Large intestine (tissue), 3 donors: ENCODE data around the gene KANSL3. TPM values are rescaled to one million over a fixed set of nuclear protein-coding genes. Genes with fewer than 3 reads are reported as not detected.
A peak's percentile ranks its signal among the peaks of the same experiment; 100 is the strongest.

ENCODE experiments used
- DNase-seq, 2 donors: peaks; one replicate each; pipeline versions ENCODE4 v3.0.0 to v3.0.0-alpha.2; 2013
- H3K27ac ChIP-seq: one replicate; pipeline ENCODE4 v1.5.1; 2013; ENCODE audit warnings: low read length
- H3K27me3 ChIP-seq: 2 replicates; pipeline ENCODE4 v1.6.1; 2013; ENCODE audit warnings: low read length; ENCODE audit not compliant: control insufficient read depth, insufficient read depth
- H3K36me3 ChIP-seq: 2 replicates; pipeline ENCODE4 v1.6.1; 2013; ENCODE audit warnings: low read length; ENCODE audit not compliant: control insufficient read depth, insufficient read depth
- H3K4me1 ChIP-seq: one replicate; pipeline ENCODE4 v1.6.1; 2013; ENCODE audit warnings: low read length; ENCODE audit not compliant: control insufficient read depth, insufficient read depth
- H3K4me3 ChIP-seq: one replicate; pipeline ENCODE4 v1.5.1; 2013; ENCODE audit warnings: low read length
- H3K9me3 ChIP-seq: one replicate; pipeline ENCODE4 v1.6.1; 2013; ENCODE audit warnings: mild to moderate bottlenecking, low read depth, low read length, moderate library complexity; ENCODE audit not compliant: control insufficient read depth
- WGBS: methylation state at CpG from one replicate; pipeline ENCODE4 v1.1.5; 2013; ENCODE audit warnings: low lambda C conversion rate; ENCODE audit not compliant: insufficient coverage; 5-methylcytosine and 5-hydroxymethylcytosine counted together
- polyA plus RNA-seq: library from polyadenylated mRNA; unstranded; fragments of 120-200 nt; gene quantifications from one replicate; pipeline ENCODE4 v1.2.1, GENCODE V29; 2013

KANSL3 gene
- polyA plus RNA-seq, 1 donor: 41.6 TPM

DNA sequence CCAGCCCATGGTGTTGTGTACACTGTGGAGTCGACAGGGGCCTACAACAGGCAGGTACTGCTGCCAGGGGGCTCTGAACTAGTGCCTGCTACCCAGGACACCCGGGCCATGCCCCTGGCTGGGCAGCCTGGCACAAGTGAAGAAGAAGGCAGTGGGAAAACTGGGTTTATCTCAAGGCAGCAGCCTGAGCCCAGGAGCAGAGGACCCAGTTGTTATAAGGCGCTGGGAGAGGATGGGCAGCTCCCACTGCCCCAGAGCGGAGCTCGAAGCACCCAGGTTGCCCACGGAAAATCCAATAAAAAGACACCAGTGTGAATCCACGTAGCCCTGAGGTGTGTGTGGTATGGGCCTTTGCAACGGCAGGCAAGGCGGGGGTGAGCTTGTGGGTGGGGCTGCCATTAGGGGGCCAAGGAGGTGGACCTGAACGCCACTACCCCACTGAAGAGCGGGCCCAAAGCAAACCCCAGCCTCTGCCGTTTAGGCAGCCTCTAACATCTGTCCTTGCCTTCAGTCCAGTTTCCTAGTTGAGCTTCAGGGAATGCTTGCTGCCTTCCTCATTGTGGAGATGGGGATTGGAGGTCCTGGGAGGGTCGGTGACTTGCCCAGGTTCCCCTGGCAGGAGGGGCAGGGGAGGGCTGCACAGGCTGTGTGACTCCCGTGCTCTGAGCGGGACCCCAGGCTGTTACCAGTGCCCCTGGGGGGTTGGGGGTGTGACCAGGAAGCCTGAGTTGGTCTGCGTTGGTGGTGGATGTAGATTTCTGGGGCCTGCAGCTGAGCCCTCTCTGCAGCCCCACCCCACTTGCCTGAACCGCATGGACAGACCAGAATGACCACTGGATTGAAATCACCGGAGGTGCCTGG, 85.6 kb downstream of the KANSL3 start:
- peaks cover 10% of the 10 kb centered on the region for H3K36me3 ChIP-seq
- no peak overlapping the region for H3K4me3 ChIP-seq
- no peak for DNase-seq
- no peak overlapping the region for H3K27ac ChIP-seq
- peaks cover 3% of the 10 kb centered on the region for H3K9me3 ChIP-seq
- peaks cover 26% of the 10 kb centered on the region for H3K4me1 ChIP-seq
- no CpG with 5 or more reads among the region's 18 CpGs for WGBS
- no peaks in the 10 kb centered on the region for H3K27me3 ChIP-seq

DNA sequence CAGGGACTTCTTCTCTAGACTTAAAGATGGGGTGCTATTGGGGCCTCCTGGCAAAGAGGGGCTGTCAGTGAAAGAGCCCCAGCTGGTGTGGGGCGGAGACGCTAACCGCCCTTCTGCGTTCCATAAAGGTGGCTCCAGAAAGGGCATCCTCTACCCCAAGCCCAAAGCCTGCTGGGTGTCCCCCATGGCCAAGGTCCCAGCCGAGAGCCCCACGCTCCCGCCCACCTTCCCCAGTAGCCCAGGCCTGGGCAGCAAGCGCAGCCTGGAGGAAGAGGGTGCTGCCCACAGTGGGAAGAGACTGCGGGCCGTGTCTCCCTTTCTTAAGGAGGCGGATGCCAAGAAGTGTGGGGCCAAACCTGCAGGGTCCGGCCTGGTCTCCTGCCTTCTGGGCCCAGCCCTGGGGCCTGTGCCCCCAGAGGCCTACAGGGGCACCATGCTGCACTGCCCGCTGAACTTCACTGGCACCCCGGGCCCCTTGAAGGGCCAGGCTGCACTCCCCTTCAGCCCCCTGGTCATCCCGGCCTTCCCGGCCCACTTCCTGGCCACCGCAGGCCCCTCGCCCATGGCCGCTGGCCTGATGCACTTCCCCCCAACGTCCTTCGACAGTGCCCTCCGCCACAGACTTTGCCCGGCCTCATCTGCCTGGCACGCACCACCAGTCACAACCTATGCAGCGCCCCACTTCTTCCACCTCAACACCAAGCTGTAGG, 86.4 kb downstream of the KANSL3 start:
- WGBS: no CpG with 5 or more reads among the region's 25 CpGs
- Histone ChIP-seq H3K4me1 (peaks cover 26% of the 10 kb centered on the region), H3K9me3 (peaks cover 3% of the 10 kb centered on the region), H3K36me3 (peaks cover 10% of the 10 kb centered on the region), H3K27ac (no peak overlapping the region), H3K27me3 (no peaks in the 10 kb centered on the region), H3K4me3 (no peak overlapping the region)
- DNase-seq: peak in 1 of 2 donors; percentile 5

DNA sequence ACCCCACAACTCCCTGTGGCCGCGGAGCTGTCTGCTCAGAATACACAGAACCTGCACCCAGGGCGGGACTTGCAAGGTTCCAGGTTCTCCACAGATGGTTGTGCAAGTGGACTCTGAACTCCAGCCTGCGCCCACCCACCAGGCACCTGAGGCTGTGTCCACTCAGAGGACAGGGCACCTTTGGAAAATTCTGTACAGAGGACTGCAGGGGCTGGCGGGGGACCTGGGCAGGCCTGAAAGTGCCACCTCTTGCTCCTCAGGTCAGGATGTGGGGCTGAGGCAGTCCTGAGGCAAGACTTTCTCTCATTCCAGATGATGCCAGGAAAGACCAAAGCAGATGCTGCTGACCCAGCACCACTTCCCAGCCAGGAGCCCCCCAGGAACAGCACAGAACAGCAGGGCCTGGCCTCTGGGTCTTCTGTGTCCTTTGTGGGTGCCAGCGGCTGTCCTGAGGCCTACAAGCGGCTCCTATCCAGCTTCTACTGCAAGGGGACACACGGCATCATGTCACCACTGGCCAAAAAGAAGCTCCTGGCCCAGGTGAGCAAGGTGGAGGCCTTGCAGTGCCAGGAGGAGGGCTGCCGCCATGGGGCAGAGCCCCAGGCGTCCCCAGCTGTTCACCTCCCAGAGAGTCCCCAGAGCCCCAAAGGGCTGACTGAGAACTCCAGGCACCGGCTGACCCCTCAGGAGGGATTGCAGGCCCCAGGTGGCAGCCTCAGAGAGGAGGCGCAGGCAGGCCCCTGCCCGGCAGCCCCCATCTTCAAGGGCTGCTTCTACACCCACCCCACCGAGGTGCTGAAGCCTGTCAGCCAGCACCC, 87.1 kb downstream of the KANSL3 start:
- Histone ChIP-seq H3K4me3 (no peak overlapping the region), H3K27me3 (no peaks in the 10 kb centered on the region), H3K27ac (peak overlapping the region; percentile 68), H3K36me3 (peaks cover 10% of the 10 kb centered on the region), H3K9me3 (peaks cover 3% of the 10 kb centered on the region), H3K4me1 (peaks cover 21% of the 10 kb centered on the region)
- DNase-seq: peak in 1 of 2 donors; percentile 47
- no CpG with 5 or more reads among the region's 14 CpGs for WGBS

DNA sequence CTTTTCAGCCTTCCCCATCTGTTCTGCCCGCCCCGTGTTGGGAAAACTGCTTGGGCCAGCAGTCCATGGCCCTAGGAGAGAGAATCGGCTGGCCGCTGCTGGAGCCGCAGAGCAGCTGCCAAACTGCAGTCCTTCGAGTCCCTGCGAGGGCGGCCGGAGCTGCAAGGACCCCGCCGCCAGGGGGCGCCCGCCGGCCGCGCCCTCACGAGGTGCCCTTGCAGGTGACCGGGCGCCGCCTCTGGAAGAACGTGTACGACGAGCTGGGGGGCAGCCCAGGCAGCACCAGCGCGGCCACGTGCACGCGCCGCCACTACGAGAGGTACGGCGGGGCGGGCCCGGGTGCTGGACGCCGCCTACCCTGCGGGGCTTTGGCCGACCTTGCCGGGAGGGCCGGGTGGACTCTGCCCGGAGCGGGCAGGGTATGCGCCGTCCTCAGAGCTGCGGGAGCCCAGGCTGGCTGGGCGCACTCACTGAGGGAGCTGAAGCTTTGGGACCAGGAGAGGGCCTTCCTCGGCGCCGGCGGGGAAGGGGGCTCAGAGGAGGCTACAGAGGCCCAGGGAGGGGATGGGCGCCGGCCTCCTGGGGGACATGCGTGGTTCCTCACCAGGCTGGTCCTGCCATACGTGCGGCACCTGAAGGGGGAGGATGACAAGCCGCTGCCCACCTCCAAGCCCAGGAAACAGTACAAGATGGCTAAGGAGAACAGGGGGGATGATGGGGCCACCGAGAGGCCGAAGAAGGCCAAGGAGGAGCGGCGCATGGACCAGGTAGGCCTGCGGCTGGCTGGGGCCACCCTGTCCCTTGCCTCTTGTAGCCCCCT, 87.9 kb downstream of the KANSL3 start:
- peak overlapping the region; percentile 68 for H3K27ac ChIP-seq
- WGBS: no CpG with 5 or more reads among the region's 61 CpGs
- peak overlapping the region; percentile 30 for H3K4me3 ChIP-seq
- peaks cover 21% of the 10 kb centered on the region for H3K4me1 ChIP-seq
- H3K27me3 ChIP-seq: no peaks in the 10 kb centered on the region
- peak; percentile 87 to 89 for DNase-seq
- peaks cover 3% of the 10 kb centered on the region for H3K9me3 ChIP-seq
- H3K36me3 ChIP-seq: peaks cover 10% of the 10 kb centered on the region

DNA sequence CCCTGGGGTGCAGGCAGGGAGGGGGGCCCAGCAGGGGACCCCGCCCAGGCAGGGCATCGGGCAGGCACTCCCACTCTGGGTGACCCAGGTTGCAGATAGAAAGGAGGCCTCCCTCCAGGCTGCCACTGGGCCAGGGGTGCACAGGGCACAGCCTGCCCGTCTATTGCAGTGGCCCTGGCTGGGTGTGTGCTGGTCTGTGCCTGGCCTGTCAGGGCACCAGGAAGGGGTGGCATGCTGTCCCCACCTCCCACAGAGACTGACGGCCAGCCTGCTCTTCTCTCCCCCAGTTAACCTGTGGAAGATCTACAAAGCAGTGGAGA, 88.7 kb downstream of the KANSL3 start:
- Histone ChIP-seq H3K4me1 (peaks cover 19% of the 10 kb centered on the region), H3K27me3 (no peaks in the 10 kb centered on the region), H3K4me3 (no peak overlapping the region), H3K27ac (peak overlapping the region; percentile 45), H3K9me3 (peaks cover 3% of the 10 kb centered on the region), H3K36me3 (peaks cover 10% of the 10 kb centered on the region)
- DNase-seq: no peak
- no CpG with 5 or more reads among the region's 4 CpGs for WGBS

DNA sequence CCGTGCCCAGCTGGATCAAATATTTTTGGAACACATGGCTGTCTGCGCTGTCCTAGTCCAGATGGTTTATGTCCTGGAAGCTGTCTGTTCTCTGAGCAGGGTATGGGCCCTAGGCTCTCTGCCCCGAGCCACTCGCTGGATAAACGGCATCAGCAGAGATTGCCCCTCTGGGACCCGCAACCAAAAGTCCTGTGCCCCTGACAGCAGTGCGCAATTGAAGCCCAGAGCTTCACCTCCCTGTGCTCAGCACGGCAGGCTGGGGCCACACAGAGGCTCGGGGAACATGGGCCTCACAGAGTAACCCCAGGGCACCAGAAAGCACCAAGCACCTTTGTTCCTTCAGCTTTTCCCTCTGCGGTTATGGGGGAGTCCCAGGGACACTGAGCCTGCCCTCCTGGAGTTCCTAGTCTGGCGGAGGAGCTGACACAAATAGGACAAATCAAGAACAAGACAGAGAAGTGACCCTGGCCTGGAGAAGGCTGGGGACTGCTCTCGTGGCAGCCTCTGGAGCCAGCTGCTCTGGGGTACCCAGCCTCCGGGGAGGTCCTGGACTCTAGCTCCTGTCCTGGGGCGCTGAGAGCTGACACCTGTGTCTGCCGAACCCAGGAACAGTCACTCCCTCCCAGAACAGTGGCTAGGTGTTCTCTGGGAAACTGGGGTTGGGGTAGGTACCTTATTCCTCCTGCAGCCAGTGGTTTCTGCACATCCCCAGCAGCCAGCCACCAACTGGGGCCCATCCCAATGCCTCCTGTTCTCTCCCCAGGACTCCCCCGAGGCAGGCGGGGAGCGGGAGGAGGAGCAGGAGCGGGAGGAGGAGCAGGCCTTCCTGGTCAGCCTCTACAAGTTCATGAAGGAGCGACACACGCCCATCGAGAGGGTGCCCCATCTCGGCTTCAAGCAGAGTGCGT, 89.3 kb downstream of the KANSL3 start:
- Histone ChIP-seq H3K27ac (no peak overlapping the region), H3K4me1 (peaks cover 16% of the 10 kb centered on the region), H3K27me3 (no peaks in the 10 kb centered on the region), H3K36me3 (peaks cover 10% of the 10 kb centered on the region), H3K9me3 (peaks cover 3% of the 10 kb centered on the region), H3K4me3 (no peak overlapping the region)
- no peak for DNase-seq
- 100% methylated on average over 1 of the region's 24 CpGs for WGBS

DNA sequence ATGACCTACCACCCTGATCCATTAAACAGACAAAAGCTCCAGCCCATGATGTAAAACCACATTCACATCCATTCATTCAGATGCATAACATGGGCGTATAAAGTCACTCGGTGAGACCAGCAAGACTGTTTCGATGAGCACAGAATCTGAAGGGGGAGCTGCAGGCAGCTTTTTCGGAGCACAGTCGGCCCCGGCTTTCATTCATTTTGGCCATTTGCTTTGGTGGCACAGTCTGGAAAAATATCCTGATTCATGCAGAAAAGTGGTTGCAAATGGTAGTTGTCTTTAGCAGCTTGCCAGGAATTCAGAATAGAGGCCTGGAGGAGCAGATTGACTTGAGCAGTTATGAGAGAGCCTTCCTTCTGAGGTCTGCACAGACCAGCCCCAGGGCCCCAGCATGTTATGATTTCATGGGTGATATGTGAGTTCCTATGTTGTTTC, 90.4 kb downstream of the KANSL3 start:
- Histone ChIP-seq H3K9me3 (peaks cover 3% of the 10 kb centered on the region), H3K27ac (no peak overlapping the region), H3K4me1 (peaks cover 16% of the 10 kb centered on the region), H3K4me3 (no peak overlapping the region), H3K27me3 (no peaks in the 10 kb centered on the region), H3K36me3 (peaks cover 10% of the 10 kb centered on the region)
- WGBS: no CpG with 5 or more reads among the region's 6 CpGs
- no peak for DNase-seq

DNA sequence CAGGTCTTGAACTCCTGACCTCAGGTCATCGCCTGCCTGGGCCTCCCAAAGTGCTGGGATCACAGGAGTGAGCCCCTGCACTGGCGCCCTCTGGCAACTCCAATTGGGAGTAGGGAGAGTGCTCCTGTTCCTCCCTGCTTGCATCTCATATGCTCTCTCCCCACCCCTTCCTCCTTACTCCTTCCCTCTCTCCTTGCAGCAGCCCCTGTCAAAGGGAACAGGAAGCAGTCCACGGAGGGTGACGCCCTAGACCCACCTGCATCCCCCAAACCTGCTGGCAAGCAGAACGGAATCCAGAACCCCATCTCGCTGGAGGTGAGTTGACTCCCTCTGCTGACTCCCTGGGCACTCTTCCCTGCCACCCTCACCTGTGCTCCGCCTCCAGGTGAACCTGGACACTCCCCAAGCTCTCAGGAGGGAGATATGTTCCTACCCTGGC, 90.9 kb downstream of the KANSL3 start:
- H3K4me1 ChIP-seq: peaks cover 16% of the 10 kb centered on the region
- H3K9me3 ChIP-seq: peaks cover 3% of the 10 kb centered on the region
- H3K27ac ChIP-seq: no peak overlapping the region
- H3K27me3 ChIP-seq: no peaks in the 10 kb centered on the region
- WGBS: no CpG with 5 or more reads among the region's 7 CpGs
- no peak for DNase-seq
- no peak overlapping the region for H3K4me3 ChIP-seq
- H3K36me3 ChIP-seq: peaks cover 10% of the 10 kb centered on the region

DNA sequence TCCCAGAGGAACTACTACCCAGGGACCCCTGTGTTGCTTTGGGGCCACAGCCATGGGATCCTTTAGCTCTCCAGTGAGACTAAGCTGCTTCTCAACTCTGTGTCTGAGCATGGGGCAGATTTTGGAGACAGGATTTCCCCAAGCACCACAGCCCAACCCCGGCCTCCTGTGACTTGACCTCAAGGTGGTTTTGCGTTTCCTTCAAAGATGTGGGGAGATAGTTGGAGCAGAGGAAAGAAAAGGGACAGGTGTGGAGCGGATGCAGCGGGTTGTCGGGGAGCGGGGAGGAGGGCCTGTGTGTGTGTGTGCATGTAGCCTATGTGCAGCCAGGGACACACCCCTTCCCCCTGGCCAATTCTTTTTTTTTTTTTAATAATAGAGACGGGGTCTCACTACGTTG, 91.3 kb downstream of the KANSL3 start:
- no peaks in the 10 kb centered on the region for H3K27me3 ChIP-seq
- no peak for DNase-seq
- H3K4me3 ChIP-seq: no peak overlapping the region
- H3K36me3 ChIP-seq: peaks cover 10% of the 10 kb centered on the region
- peaks cover 3% of the 10 kb centered on the region for H3K9me3 ChIP-seq
- WGBS: no CpG with 5 or more reads among the region's 8 CpGs
- no peak overlapping the region for H3K27ac ChIP-seq
- peaks cover 16% of the 10 kb centered on the region for H3K4me1 ChIP-seq
